Activated T-cell treated with anti-CD3 and anti-CD28 coated beads for 48 hours (primary cell): ENCODE measurements around the gene FAM237A.

Source experiments
- DNase-seq: peaks from one replicate; pipeline ENCODE4 v3.0.0-alpha.2; 2020; ENCODE audit warnings: low read depth

Gene FAM237A

GRCh38 chr2:206642075-206643025 lies at the start of gene FAM237A:
FAM237A (plus strand) TSS chr2:206642487; CDS start chr2:206644237, 1,750 bp downstream.
- DNase-seq = peak; percentile 3

GRCh38 chr2:206597717-206598218 lies 44.5 kb upstream of the FAM237A start:
- no peak for DNase-seq

GRCh38 chr2:206603243-206603642 lies 39.0 kb upstream of the FAM237A start:
- DNase-seq = no peak

GRCh38 chr2:206610451-206610850 lies 31.8 kb upstream of the FAM237A start:
- no peak for DNase-seq

- no peak for DNase-seq
These were observed 31.1 kb upstream of the FAM237A start for GRCh38 chr2:206611191-206611590.

GRCh38 chr2:206611736-206612135 lies 30.6 kb upstream of the FAM237A start:
- DNase-seq = no peak

GRCh38 chr2:206614811-206615210 lies 27.5 kb upstream of the FAM237A start:
- no peak for DNase-seq

GRCh38 chr2:206615417-206616089 lies 26.7 kb upstream of the FAM237A start:
- DNase-seq = no peak

GRCh38 chr2:206616151-206616550 lies 26.1 kb upstream of the FAM237A start:
- no peak for DNase-seq

GRCh38 chr2:206619011-206619410 lies 23.3 kb upstream of the FAM237A start:
- DNase-seq = no peak

- no peak for DNase-seq
These were observed 16.2 kb upstream of the FAM237A start for GRCh38 chr2:206626108-206626507.

- no peak for DNase-seq
These were observed 14.7 kb upstream of the FAM237A start for GRCh38 chr2:206627632-206628031.

GRCh38 chr2:206631340-206631739 lies 10.9 kb upstream of the FAM237A start:
- no peak for DNase-seq

- DNase-seq = no peak
These were observed 7.3 kb upstream of the FAM237A start for GRCh38 chr2:206635015-206635414.

GRCh38 chr2:206639636-206640035 lies 2.7 kb upstream of the FAM237A start:
- DNase-seq = no peak

GRCh38 chr2:206641226-206641625 lies 1.1 kb upstream of the FAM237A start:
- no peak for DNase-seq

- no peak for DNase-seq
These were observed 5.7 kb downstream of the FAM237A start for GRCh38 chr2:206647985-206648384.

- no peak for DNase-seq
These were observed 14.8 kb downstream of the FAM237A start for GRCh38 chr2:206657087-206657486.

- no peak for DNase-seq
These were observed 23.0 kb downstream of the FAM237A start for GRCh38 chr2:206665251-206665650.

- DNase-seq = no peak
These were observed 28.4 kb downstream of the FAM237A start for GRCh38 chr2:206670531-206671319.

- DNase-seq = no peak
These were observed 41.3 kb downstream of the FAM237A start for GRCh38 chr2:206683546-206683945.

GRCh38 chr2:206688453-206688852 lies 46.2 kb downstream of the FAM237A start:
- DNase-seq = no peak
